T-helper 1 cell (primary cell): ENCODE measurements around the gene HES1.

Experiments
- DNase-seq, 5 donors: peaks; one replicate each; pipeline ENCODE4 v3.0.0-alpha.2; 2012 to 2020

Gene HES1

GRCh38 chr3:194103505-194103904 lies 32.4 kb upstream of the HES1 start:
- peak in 3 of 5 donors; percentile 26 to 45 (median 36) for DNase-seq

GRCh38 chr3:194103983-194104751 lies 31.8 kb upstream of the HES1 start:
- no peak for DNase-seq

DNA sequence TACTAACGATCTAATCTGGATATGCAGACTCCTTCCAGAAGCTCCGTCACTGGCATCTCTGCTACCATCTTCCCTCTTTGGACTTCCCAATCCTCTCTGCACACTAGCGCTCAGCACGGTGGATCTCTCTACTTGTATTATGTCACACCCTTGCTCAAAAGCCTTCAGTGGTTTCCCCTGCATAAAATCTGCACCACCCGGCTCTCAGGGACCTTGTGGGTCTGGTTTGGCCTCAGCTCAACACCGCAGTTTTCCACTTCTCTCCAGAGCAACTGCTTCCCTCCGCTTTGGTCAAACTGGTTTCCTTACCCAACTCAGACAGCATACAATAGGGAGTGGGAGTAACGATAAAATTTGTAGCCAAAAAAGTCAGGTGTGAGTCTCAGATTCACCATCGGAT lies 30.7 kb upstream of the HES1 start:
- DNase-seq = no peak

DNA sequence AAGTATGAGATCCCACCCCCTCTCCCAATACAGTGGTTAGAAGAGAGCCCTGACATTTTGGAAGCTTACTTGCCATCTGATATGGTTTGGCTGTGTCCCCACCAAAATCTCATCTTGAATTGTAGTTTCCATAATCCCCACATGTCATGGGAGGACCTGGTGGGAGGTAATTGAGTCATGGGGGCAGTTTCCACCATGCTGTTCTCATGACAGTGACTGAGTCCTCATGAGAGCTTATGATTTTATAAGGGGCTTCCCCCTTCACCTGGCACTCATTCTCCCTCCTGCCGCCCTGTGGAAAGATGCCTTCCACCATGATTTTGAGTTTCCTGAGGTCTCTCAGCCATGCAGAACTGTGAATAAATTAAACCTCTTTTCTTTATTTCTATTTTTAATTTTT lies 28.8 kb upstream of the HES1 start:
- DNase-seq = no peak

DNA sequence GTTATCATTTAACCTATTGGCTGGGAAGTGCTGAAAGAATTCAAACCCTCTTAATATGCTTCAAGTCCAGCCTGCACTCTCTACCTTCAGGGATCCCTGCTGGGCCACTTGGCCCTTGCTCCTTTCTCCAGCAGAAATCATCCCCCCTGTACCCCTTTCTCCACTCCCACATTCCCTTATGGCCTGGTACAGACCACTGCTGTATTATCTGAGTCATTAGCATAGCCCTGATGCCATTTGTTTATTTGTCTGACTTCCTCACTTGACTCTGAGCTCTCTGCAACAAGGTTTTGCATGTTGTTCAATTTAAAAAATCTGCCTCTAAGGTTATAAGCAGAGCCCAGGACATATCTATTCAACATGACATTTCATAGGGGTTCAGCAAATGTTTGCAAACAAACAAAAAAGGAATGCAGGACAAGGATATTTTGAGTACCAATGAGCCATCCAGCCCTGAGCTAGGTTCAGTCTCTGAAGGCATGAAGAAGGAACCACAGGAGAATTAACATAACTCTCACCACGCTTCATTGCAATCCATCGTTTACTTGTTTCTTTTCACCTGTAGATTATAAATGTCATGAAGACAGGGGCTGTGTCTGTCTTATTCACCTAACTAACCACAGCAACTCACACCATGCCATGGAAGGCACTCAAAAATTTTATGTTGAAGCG lies 26.6 kb upstream of the HES1 start:
- no peak for DNase-seq

GRCh38 chr3:194110483-194110882 lies 25.5 kb upstream of the HES1 start:
- DNase-seq = no peak

GRCh38 chr3:194111336-194111735 lies 24.6 kb upstream of the HES1 start:
- DNase-seq = no peak

DNA sequence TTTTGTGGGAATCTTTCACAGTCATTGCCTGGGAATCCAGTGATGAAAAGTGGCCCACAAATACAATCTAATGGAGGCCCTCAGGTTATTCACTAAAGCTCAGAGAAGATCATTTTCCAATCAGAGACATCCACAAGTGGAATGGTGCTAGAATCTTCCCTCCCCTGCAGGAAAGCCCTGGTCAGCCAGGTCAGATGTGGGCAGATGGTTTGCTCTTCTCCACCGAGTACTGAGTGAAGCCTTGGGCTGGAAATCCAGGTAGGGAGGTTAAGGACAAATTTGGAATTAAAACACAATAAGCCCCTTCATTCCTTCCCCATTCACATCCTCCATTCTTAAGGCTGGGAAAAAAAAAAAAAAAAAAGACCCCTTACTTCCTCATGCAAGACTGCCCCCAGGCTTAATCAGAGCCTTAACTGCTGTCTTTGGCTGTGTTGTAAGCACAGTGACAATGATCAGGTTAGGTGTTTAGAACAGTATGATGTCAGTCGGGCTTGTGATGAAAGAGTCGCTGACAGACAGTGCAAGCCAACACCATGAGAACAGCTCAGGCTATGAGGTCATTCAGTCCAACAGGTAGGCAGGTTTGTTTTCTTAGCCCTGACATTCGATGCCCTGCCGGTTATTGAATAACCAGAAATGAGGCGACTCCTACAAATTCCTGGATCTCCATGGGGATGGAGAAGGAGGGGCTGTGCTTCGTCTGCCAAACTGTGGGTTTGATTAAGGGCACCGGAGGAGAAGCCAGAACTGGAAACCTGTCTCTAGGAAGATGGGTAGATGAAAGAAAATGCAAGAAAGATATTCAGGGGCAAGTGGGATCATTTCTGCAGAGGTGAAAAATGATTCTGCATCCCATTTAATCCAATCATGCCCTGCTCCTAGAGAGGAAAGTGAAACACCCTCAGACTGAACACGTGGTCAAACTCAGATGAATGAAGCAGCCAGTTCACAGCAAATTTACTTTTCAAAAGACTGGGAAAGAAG lies 23.5 kb upstream of the HES1 start:
- DNase-seq = no peak

DNA sequence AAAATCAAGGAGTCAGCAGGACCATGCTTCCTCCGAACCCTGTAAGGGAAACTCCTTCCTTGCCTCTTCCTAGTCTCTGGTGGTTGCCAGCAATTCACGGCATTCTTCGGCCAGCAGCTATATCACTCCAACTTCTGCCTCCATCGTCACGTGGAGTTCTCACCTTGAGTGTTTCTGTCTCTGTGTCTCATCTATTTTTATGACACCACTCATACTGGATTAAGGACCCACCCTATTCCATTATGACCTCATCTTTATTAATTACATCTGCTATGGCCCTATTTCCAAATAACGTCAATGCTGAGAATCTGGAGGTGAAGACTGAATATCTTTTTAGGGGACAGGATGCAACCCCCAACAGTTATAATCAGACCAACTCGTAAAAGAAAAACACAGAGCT lies 21.8 kb upstream of the HES1 start:
- no peak for DNase-seq

- DNase-seq = no peak
These were observed 18.7 kb upstream of the HES1 start for GRCh38 chr3:194117104-194117845.

GRCh38 chr3:194118920-194119319 lies 17.0 kb upstream of the HES1 start:
- DNase-seq = no peak

DNA sequence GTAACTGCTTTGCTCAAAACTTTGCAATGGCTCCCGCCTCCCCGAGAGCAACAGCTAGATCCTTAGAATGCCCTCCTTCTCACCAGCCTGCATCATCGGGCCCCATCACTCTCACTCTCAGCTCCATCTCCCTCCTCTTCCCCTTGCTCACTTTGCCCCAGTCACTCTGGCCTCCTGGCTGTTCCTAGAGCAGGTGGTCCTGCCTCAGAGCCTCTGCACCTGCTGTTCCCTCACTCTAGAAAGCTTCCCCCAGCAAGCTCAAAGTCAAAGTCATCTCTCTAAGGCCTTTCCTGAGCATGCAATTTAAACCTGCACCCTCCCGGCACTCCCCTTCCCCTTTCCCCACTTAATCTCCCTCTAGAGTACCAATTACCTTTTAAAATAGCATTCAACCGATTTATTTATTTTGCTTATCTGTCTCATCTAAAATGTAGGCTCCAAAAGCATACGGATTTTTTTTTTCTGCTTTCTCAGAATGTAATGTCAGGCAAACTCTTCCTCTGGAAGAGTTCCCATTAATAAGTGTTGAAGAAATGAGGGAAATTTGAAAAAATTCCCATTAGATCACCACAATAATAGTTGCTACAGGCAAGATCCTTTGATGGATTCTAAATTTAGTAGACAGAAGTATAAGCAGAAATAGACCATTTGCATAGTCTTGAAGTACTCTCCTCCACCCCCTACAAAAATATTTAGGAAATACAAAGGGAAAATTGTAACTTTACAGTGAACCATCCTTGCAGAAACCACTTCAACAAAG lies 15.9 kb upstream of the HES1 start:
- no peak for DNase-seq

DNA sequence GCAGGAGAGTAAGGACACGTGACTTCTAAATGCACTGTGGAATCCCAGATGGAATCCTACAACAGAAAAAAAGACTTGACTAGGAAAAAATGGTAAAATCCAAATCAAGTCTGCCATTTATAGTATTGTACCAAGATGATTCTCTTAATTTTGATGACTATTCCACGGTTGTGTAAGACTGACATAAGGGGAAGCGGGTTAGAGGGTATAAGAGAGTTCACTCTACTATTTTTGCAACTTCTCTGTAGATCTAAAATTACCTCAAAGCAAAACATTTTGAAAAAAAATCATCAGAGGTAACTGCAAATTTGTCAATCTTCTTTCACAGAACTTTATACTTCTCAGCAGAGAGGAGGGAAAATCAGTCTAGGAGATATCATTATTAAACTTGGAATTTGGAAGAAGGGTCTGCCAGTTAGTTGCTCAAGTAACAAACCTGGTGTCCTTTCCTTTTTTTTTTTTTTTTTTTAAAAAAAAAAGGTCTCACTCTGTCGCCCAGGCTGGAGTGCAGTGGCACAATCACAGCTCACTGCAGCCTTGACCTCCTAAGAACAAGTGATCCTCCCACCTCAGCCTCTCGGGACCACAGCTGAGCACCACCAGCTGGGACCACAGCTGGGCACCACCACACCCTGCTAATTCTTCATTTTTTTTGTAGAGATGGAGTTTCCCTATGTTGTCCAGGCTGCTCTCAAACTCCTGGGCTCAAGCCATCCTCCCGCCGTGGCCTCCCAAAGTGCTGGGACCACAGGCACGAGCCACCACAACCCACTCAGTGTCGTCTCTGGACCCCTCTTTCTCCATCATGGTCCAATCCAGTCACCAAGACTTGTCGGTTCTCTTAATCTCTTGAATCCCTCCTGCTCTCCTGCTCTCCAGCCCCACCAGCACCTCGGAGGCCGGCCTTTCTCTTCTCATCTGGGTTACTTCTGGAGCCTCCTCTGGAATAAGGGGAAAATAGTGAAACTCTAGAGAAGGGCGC lies 14.9 kb upstream of the HES1 start:
- DNase-seq = no peak

GRCh38 chr3:194121891-194122631 lies 13.9 kb upstream of the HES1 start:
- no peak for DNase-seq

- no peak for DNase-seq
These were observed 12.2 kb upstream of the HES1 start for GRCh38 chr3:194123726-194124125.

DNA sequence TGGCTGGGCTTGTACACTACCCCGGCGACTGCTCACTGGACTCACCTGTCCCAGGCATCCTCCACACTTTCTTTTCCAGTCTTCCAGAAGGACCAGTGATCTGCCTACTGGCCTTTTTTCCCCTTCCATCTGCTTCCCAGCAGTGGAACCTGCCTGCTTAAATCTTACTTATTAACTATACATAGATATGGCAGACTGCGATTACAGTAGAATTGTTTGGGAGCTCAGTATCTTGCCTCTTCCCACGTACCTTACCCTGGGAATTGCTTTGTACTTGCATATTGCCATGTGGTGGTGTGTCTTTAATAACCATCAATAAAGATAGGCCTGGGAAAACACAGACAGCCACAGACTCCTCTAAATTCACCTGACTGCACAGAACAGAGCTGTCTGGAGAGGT lies 11.8 kb upstream of the HES1 start:
- DNase-seq = no peak

DNA sequence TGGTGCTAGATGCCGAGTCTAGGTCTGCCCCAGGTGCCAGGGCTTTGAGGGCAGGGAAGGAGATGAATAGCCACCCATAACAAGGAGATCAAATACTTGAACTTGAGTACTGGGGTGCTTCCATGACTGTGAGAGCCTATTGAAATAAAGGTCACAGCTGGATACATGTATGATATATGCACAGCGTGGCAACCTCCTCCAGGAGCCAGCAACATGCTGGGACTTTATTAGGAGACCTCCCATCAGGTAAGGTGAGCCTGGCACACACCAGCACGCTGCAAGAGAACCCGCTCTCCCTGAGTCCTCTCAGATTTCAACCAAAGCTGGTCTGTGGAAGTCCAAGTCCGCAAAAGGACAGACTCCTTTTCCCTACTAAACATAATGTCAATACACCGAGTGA lies 10.5 kb upstream of the HES1 start:
- DNase-seq = no peak

GRCh38 chr3:194126790-194127189 lies 9.2 kb upstream of the HES1 start:
- no peak for DNase-seq

DNA sequence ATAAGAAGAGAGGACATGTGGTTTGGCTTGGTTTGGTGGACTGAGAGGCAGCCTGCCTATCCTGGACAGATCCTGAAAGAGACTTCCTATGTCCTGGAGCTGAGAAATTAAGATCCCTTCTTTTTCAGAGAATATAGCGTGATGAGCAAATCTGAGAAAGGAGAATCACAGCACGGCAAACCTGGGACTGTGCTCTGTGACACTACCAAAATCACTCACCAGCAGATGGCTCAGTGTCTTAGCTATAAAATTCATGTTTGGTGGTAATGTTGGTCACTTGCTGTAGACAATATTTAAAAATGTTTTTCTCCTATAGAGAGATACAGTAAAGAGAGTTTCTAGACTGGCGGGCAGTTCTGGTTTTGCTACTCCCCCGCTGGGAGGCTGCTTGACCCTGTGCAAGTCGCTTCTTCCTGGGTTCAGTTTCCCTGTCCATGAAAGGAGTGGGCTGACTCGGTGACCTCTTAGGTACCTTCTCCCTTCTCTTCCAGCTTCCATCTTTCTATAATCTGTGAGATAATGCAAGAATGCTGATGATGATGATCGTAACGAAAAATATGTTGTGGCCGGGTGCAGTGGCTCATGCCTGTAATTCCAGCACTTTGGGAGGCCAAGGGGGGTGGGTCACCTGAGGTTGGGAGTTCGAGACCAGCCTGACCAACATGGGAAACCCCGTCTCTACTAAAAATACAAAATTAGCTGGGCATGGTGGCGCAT lies 7.6 kb upstream of the HES1 start:
- no peak for DNase-seq
